HG03565 (cell line): ENCODE results near the gene NFIC.
A peak's percentile ranks its signal among the peaks of the same experiment; 100 is the strongest.
"Not testable (repeated sequence)": the region's sequence is repeated elsewhere in the genome, so short reads cannot be mapped to it uniquely, and the experiment has no call there.

Experiments
- ATAC-seq: cut with Tn5 transposase; IDR thresholded peaks from one replicate; pipeline ENCODE4 v1.9.1; 2021; ENCODE audit warnings: mild to moderate bottlenecking, moderate library complexity; ENCODE audit not compliant: unreplicated experiment

Gene NFIC

DNA sequence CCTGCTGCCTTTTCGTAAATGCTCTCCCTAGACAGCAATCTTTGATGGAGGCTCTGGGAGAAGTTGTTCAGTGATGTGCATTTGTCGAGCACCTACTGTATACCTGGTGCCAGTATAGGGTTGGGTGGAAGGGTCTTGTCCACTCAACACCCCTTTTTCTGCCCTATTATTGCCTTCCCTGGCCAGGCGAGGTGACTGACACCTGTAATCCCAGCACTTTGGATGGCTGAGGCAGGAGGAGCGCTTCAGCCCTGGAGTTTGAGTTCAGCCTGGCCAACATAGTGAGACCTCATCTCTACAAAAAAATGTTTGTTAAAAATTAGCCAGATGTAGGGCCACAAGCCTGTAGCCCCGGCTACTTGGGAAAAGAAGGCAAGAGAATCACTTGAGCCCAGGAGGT, 49.3 kb downstream of the NFIC start:
- ATAC-seq, result no peak

DNA sequence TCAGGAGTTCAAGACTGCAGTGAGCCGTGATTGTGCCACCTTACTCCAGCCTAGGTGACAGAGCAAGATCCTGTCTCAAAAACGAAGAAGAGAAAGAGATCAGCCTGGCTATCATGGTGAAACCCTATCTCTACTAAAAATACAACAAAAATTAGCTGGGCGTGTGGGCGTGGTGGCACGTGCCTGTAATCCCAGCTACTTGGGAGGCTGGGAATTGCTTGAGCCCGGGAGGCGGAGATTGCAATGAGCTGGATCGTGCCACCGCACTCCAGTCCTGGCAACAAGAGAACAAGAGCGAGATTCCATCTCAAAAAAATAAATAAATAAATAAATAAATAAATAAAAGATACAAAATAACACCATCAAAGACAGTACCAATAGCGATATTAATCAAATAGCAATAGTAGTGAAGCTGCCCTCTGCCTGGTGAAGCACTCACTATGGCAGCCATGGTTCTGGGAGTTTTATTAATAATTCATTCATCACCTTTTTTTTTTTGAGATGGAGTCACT, 53.9 kb downstream of the NFIC start:
- ATAC-seq, result no peak

DNA sequence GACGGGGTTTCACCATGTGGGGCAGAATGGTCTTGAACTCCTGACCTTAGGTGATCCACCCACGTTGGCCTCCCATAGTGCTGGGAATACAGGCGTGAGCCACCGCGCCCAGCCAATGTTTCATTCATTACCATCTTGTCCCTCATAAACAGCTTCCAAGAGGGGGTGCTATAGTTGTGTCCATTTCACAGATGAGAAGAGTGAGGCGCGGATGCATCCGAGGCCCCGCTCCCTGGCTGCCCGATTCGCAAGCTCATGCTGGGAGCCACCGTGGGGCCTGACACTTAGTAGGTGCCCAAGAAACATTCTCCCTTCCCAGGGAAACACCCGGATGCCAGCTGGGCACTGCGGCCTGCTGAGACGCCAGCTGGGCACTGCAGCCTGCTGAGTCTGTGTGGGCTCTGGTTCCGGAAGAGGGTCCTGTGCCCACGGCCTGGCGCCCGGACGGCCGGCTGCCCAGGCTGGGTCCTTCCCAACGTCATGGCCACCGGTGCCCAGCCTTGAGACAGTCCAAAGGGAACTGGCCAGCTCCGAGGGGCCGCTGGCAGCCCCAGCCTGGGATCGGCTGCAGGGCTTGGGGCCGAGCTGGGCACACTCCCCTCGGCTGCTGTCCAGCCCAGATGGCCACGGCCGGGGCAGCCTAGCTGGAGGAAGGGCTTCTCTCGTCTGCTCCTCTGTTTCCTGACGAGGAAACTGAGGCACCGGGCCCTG, 54.7 kb downstream of the NFIC start:
- ATAC-seq, result no peak

DNA sequence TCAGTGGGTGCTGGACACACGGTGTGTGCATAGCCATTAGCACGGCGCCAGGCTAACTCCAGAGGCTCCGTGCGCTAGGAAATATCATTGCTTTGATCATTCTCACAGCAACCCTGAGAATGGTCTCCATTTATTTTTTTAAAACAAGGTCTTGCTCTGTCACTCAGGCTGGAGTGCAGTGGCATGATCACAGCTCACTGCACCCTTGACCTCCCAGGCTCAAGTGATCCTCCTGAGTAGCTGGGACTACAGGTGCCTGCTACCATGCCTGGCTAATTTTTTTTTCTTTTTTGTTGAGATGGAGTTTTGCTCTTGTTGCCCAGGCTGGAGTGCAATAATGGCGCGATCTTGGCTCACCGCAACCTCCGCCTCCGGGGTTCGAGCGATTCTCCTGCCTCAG, 55.3 kb downstream of the NFIC start:
- ATAC-seq, result not testable (repeated sequence)

DNA sequence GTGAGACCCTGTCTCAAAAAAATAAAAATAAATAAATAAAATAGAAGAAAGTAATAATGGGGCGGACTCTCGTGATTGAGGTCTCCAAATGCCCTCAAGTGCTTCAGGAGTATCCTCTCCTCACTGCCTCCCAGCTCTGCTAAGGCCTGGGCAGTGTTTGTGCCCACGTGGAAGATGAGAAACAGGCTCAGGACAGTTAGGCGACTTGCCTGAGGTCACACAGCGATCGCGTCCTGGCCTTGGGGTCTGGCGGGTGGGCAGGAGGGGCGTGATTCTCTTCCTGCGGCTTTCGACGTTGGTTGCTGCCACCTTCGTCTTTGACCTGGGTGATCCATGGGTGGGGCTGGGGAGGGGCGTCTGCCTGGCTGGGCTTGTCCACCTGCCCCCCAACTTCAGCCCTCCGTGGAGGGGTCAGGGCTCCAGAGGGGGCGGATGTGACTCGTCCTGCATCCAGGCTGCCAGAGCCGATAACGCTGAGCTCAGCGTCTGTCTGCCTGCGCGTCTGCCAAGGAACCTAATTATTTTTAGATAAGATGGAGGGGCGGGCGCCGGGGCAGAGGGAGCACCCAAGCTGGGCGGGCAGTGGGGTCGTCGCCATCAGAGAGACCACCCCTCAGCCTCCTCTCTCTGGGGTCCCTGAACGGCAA, 56.9 kb downstream of the NFIC start:
- no peak for ATAC-seq

DNA sequence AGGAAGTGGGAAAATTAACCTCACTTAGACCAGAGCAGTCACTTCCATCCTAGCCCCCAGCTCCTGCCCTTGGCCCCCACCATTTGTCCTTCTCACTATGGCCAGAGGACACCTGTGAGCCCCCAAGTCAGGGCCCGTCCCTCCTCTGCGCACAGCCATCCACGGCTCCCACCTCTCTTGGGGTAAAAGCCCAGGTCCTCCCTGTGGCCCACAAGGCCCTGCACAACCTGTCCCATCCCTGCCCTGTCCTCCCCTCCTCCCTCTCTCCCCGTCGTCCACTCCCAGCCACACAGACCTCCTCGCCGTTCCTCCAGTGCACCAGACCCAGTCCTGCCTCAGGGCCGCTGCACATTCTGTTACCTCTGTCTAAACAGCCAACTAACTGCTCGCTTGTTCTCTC, 60.0 kb downstream of the NFIC start:
- ATAC-seq, result no peak

DNA sequence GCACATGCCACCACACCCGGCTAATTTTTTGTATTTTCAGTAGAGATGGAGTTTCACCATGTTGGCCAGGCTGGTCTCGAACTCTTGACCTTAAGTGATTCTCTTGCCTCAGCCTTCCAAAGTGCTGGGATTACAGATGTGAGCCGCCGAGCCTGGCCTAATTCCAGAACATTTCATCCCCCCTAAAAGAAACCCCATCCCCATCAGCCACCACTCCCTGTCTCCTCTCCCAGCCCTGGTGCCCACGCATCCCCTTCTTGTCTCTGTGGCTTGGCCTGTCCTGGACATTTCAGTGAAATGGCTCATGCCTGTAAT, 63.9 kb downstream of the NFIC start:
- not testable (repeated sequence) for ATAC-seq

DNA sequence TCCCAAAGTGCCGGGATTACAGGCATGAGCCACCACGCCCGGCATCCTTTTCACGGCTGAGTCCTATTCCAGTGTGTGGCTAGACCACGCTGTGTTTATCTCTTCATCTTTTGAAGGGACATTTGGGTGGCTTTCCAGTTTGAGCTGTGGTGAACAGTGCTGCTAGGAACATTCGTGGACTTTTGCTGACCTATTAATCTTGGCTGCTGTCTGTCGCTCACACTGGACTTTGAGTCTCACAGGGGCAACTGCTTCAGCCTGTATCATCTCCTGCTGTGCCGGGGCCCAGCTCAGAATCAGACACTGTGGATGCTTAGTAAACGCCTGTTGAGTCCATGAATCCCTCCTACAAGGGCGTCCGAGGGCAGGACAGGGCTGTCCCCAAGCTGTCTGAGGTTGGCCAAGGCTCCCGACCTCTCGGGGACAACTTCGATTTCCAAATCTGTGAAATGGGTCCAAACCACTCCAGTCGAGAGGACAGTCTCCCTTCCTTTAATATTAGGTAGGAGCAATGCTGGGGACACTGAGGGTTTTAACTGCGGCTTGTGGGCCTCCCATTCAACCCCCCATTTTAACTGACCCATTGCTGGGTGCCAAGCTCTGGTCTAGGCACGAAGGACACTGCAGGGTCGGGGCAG, 65.5 kb downstream of the NFIC start:
- no peak for ATAC-seq

DNA sequence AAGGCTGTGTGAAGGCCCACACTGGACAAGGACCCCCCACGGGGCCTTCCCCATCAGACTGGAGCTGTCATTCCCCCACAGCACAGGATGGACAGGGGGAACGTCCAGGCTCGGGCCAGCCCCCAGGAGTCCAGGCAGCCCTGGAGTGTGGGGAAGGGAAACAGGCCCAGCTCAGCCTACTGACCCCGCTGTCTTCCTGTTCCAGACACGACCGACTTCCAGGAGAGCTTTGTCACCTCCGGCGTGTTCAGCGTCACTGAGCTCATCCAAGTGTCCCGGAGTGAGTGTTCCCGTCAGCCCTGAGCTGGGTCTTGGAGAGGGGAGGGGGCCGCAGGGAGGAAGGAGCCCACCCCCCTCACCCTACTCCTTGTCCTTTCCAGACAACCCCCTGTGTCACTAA, 66.9 kb downstream of the NFIC start:
- no peak for ATAC-seq

DNA sequence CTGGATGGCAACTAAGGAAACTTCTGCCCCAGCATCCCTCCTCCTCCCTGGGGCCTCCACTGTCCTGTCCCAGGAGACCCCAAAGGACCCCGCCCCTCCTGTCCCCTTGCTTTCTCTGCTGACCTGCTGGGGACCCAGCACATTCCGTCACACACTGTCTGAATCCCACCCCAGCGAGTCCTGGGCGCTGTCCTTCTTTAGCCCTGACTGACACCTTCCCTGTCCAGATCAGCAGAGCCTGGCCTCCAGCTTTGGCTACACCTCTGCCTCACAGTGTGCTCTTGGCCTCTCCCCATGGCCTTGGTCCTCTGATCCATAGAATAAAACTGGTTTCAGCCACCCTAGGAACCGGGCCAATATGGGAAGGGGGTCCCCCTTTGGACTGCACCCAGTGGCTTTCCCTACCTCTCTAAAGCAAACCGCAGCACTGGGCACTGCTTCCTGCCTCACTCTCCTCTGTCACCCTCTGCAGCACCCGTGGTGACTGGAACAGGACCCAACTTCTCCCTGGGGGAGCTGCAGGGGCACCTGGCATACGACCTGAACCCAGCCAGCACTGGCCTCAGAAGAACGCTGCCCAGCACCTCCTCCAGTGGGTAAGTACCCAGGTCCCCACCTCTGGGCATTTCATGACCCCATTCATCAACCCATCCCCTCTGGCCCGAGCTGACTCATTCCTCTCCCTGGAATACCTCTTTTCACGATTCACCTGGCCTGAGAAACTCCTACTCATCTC, 67.6 kb downstream of the NFIC start:
- no peak for ATAC-seq

DNA sequence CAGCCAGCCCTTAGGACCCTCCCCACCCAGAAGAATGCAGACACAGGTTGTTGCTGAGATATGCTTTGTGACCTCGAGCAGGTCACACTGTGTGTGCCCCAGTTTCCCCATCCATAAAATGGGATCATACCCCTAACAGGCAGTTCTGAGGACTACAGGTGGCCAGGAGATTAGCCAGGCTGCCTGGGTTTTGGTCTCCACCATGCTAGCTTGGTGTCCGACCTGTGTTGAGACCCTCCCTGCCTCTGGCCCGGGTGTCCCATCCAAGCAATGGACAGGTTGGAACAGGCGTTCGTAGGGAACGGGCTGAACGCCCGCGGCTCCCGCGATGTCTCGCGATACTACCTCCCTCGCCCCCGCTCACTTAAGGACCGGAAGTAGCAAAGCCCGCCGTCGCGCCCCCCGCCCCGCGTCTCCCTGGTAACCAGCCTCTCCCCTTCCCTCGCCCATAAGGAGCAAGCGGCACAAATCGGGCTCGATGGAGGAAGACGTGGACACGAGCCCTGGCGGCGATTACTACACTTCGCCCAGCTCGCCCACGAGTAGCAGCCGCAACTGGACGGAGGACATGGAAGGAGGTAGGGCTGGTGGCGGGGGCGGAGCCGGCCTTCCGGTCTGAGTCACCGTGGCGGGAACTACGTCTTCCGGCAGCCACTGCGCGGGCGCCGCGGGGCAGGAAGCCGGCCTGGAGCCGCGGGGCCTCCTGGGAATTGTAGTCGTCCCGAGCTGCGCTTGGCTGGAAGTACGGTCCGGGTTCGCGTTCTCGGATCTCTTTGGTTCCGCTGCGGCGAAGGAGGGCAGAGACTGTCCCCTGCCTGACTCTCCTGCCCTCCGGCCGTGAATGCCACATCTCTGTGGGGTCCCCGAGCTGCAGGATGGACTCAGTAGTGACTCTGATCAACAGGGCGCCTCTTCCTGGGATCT, 68.5 kb downstream of the NFIC start:
- peak; percentile 89 for ATAC-seq

DNA sequence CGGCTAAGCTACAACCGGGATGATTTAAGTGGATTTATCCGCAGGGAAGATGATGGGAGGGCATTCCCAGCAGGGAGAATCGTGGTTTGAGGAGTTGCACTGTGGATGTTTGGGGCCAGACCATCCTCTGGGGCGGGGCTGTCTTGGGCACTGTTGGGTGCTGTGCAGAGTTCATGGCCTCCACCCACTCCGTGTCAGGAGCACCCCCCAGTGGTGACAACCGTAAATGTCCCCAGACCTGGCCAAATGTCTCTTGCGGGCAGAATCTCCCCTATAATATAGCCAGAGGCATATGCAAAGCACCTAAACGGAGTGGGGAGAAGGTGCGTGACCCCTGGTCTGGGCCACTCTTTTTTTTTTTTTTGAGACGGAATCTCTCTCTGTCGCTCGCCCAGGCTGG, 73.7 kb downstream of the NFIC start:
- ATAC-seq, result no peak

DNA sequence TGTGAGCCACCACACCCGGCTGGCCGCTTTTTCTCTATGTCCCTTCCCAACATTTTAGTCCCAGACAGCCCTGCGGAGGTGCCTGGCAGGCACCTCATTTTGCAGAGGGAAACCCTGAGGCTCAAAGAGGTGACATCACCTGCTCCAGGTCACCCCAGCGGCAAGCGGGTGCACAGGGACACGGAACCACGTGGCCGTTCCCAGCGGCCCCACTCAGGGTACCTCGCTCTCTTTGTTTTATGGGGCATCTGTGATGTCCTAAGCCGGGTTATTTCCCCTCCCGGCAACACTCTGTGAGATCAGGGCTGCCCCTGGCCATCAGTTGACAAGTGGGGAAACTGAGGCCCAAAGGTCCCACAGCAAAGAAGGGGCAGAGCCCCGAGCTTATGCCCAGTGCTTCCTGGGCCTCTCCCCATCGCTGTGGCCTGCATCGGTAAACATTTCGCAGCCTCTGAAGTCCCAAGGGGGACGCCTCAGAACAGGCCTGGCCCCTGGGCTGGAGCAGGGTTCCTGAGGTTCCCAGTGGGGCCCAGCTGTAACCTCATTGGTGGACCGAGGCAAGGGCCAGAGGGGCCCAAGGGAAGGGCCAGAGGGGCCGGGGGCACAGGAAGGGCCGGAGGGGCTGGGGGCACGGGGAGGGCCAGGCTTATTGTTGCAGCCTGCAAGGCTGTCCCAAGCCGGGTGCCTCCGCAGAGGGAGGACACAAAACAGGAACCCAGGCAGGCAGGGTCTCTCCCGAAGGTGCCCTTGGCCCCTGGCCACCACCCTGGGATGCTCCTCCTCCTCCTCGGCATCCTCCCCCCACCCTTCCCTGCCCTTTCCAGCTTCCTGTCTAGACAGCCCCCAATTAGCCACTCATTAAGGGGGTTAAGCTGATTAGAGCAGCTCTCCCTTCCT, 75.0 kb downstream of the NFIC start:
- no peak for ATAC-seq

DNA sequence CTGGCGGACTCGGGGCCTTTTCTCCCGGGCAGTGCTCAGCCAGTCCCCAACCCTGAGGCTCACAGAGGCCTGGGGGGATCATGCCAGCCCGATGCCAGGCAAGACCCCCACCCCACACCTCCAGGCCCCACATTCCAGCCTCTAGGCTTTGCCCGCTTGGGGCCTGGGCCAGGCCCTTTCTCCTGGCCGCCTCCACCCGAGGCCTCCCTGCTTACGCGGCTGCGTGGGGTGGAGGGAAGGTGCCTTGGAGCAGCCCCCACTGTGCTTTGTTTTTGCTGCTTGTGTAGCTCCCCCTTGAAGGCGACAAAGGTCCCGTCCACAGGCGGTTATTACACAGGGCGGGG, 75.6 kb downstream of the NFIC start:
- no peak for ATAC-seq

DNA sequence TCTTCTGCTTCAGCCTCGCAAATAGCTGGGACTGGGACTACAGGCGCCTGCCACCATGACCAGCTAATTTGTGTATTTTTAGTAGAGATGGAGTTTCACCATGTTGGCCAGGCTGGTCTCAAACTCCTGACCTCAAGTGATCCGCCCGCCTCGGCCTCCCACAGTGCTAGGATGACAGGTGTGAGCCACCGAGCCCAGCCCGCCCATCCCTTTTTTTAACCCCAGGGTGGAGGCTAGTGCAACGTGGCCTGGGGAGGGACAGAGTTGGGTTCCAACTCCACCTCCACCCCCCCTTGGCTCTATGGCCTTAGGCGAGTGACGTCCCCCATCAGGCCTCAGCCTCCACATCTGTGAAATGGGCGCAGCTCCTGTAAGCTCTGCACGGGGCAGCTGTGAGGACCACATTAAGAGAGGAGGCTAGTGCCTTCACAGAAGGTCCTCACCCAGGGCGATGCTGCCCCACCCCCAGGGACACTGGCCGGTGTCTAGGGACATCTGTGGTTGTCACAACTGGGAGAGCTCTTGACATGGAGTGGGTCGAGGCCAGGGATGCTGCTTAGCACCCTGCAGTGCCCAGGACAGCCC, 76.2 kb downstream of the NFIC start:
- no peak for ATAC-seq

DNA sequence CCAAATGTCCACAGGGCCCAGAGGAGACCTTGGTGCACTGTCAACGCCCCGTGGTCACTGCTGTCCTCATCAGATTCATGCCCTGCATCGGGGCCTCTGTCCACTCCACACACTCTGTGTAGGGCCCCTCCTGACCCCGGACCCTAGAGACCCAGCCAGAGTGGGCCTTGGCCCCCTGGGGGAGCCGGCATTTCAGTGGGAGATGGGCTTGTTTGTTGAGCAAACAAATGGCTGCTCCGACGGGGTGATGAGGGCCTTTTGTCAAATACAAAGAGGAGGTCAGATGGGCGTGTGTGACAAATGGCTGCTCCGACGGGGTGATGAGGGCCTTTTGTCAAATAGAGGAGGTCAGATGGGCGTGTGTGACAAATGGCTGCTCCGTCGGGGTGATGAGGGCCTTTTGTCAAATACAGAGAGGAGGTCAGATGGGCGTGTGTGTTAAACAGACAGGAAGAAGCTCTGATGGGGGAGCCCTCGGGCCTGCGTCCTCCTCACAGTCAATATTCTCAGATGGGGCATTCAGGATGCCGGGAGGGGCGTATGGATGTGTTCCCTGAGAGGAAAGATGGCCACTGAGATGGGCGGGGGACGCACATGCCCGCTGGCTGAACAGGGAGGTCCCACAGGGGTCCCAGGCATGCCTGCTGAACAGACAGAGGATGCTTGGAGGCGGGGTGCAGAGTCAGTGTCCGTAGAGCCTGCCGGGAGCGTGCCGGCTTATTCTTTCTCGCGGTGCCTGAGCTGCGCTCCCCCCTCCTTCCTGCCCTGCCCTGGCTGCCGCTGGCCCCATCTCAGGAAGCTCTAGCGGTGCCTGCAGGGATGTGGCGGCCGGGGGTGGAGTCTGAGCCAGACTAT, 77.7 kb downstream of the NFIC start:
- ATAC-seq, result no peak

DNA sequence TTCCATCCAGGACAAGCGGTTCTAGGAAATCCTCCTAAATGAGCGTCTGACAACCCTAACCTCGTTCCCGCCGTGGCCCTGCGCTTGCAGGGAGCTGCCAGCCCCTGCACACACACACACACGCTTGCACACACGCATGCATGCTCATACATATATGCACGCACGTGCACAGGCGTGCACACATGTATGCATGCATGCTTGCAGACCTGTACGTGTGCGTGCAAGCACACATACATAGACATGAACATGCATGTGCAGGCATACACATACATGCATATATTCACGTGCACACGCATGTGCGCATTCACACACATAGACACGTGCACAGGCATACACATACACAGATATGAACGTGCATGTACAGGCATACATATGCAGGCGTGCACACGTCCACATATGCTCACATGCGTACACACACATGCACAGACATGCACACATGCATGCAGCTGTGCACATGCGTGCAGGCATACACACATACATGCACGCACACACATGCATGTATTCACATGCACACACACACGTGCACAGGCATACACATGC, 78.4 kb downstream of the NFIC start:
- no peak for ATAC-seq

DNA sequence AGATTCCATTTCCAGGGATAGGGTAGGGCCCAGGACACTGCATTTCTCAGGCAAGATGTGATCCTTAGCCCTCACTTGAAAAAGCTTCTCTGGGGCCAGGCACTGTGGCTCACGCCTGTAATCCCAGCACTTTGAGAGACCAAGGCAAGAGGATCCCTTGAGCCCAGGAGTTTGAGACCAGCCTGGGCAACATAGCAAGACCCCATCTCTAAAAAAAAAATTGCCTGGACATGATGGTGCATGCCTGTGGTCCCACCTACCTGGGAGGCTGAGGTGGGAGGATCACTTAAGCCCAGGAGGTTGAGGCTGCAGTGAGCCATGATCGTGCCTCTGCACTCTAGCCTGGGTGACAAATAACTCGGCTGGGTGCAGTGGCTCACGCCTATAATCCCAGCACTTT, 80.3 kb downstream of the NFIC start:
- not testable (repeated sequence) for ATAC-seq
